Liver (tissue), 9 donors: Measurements from ENCODE around the gene PCDHA4. TPM values are rescaled to one million over a fixed set of nuclear protein-coding genes. Genes with fewer than 3 reads are reported as not detected.
A peak's percentile ranks its signal among the peaks of the same experiment; 100 is the strongest.

ENCODE experiments used
- DNase-seq: peaks from one replicate; pipeline ENCODE4 v3.0.0-alpha.2; 2017; ENCODE audit warnings: low spot score
- H3K27ac ChIP-seq, 2 donors: one replicate each; pipeline ENCODE4 v1.7.0; 2013; ENCODE audit warnings: inconsistent platforms in 2 of 2, low read length in 2 of 2, control low read depth in 1 of 2, low read depth in 1 of 2, mild to moderate bottlenecking in 1 of 2
- H3K27me3 ChIP-seq, 4 donors: one replicate each; pipeline versions ENCODE4 v1.6.1 to v1.7.0; 2013; ENCODE audit warnings: low read length in 3 of 4, inconsistent platforms in 1 of 4, mild to moderate bottlenecking in 1 of 4, moderate library complexity in 1 of 4; ENCODE audit not compliant: control insufficient read depth in 4 of 4, insufficient read depth in 4 of 4
- H3K36me3 ChIP-seq, 4 donors: one replicate each; pipeline versions ENCODE4 v1.6.1 to v1.7.0; 2013; ENCODE audit warnings: low read length in 3 of 4, mild to moderate bottlenecking in 3 of 4, low read depth in 1 of 4, moderate library complexity in 1 of 4; ENCODE audit not compliant: control insufficient read depth in 4 of 4, insufficient read depth in 3 of 4
- H3K4me1 ChIP-seq, 4 donors: one replicate each; pipeline versions ENCODE4 v1.6.1 to v1.7.0; 2013; ENCODE audit warnings: low read length in 3 of 4, mild to moderate bottlenecking in 3 of 4, moderate library complexity in 1 of 4; ENCODE audit not compliant: control insufficient read depth in 4 of 4, insufficient read depth in 4 of 4
- H3K4me3 ChIP-seq, 3 donors: one replicate each; pipeline versions ENCODE4 v1.6.1 to v1.7.0; 2013; ENCODE audit warnings: low read length in 3 of 3, control low read depth in 1 of 3, low read depth in 1 of 3, mild to moderate bottlenecking in 1 of 3
- H3K9ac ChIP-seq, 2 donors: one replicate each; pipeline ENCODE4 v1.7.0; 2013; ENCODE audit warnings: low read length in 2 of 2, mild to moderate bottlenecking in 2 of 2, moderate library complexity in 2 of 2, control low read depth in 1 of 2, low read depth in 1 of 2
- H3K9me3 ChIP-seq, 4 donors: one replicate each; pipeline versions ENCODE4 v1.6.1 to v1.7.0; 2013; ENCODE audit warnings: low read length in 3 of 4; ENCODE audit not compliant: control insufficient read depth in 4 of 4
- ATF3 ChIP-seq: IDR thresholded peaks from 2 replicates; pipeline ENCODE4 v1.6.1; 2016; ENCODE audit warnings: antibody characterized with exemption
- EGR1 ChIP-seq, 2 donors: IDR thresholded peaks; 2 replicates each; pipeline ENCODE4 v1.6.1; 2016 to 2018; ENCODE audit warnings: antibody characterized with exemption in 2 of 2, low read depth in 2 of 2
- FOXA1 ChIP-seq: IDR thresholded peaks from 2 replicates; pipeline ENCODE4 v1.6.1; 2016; ENCODE audit warnings: antibody characterized with exemption
- FOXA2 ChIP-seq: IDR thresholded peaks from 2 replicates; pipeline ENCODE4 v1.6.1; 2016; ENCODE audit warnings: antibody characterized with exemption
- GABPA ChIP-seq, 2 donors: IDR thresholded peaks in 1 of 2; conservative IDR thresholded peaks in 1 of 2; 2 replicates each; pipeline ENCODE4 v1.6.1; 2016; ENCODE audit warnings: antibody characterized with exemption in 2 of 2, mild to moderate bottlenecking in 1 of 2, moderate library complexity in 1 of 2
- HNF4A ChIP-seq, 2 donors: conservative IDR thresholded peaks; 2 replicates each; pipeline ENCODE4 v1.6.1; 2016; ENCODE audit warnings: antibody characterized with exemption in 2 of 2, mild to moderate bottlenecking in 2 of 2
- HNF4G ChIP-seq: IDR thresholded peaks from 2 replicates; pipeline ENCODE4 v1.6.1; 2016; ENCODE audit warnings: antibody characterized with exemption
- JUND ChIP-seq, 2 donors: IDR thresholded peaks; 2 replicates each; pipeline ENCODE4 v1.6.1; 2016; ENCODE audit warnings: antibody characterized with exemption in 2 of 2
- NR2F2 ChIP-seq: IDR thresholded peaks from 2 replicates; pipeline ENCODE4 v1.6.1; 2016; ENCODE audit warnings: antibody characterized with exemption
- RAD21 ChIP-seq, 2 donors: IDR thresholded peaks; 2 replicates each; pipeline ENCODE4 v1.6.1; 2016; ENCODE audit warnings: antibody characterized with exemption in 2 of 2, mild to moderate bottlenecking in 2 of 2
- REST ChIP-seq: IDR thresholded peaks from 2 replicates; pipeline ENCODE4 v1.6.1; 2016; ENCODE audit warnings: antibody characterized with exemption, mild to moderate bottlenecking
- RXRA ChIP-seq, 2 donors: IDR thresholded peaks; 2 replicates each; pipeline ENCODE4 v1.6.1; 2017 to 2018; ENCODE audit warnings: antibody characterized with exemption in 2 of 2, mild to moderate bottlenecking in 1 of 2
- SP1 ChIP-seq: IDR thresholded peaks from 2 replicates; pipeline ENCODE4 v1.6.1; 2018; ENCODE audit warnings: antibody characterized with exemption, mild to moderate bottlenecking
- TAF1 ChIP-seq: conservative IDR thresholded peaks from 2 replicates; pipeline ENCODE4 v1.6.1; 2016; ENCODE audit warnings: antibody characterized with exemption, mild to moderate bottlenecking
- YY1 ChIP-seq: IDR thresholded peaks from 2 replicates; pipeline ENCODE4 v1.6.1; 2016; ENCODE audit warnings: antibody characterized with exemption, mild to moderate bottlenecking
- WGBS: extraction: QIAGEN DNeasy Blood & Tissue Kit; methylation state at CpG from one replicate; pipeline ENCODE4 v1.1.7; 2013; 5-methylcytosine and 5-hydroxymethylcytosine counted together
- polyA plus RNA-seq, 2 donors: library from polyadenylated mRNA; stranded (reverse) in 1 of 2; unstranded in 1 of 2; fragments of 200-250 nt in 1 of 2; fragments of >200 nt in 1 of 2; fragmentation: Nextera tagmentation in 1 of 2; extraction: Ambion mirVana in 1 of 2; gene quantifications; one replicate each; pipeline versions ENCODE4 v1.2.1 to v1.2.3, GENCODE V29; 2013 to 2015
- total RNA-seq, 2 donors: library from RNA; depleted of rRNA; stranded (reverse); fragments of >200 nt; gene quantifications; one replicate each; pipeline ENCODE4 v1.2.3, GENCODE V29; 2014
- TF ChIP-seq, protein P1 (sequence below): fragments of 150-350 bp; IDR thresholded peaks from 2 replicates; pipeline ENCODE4 v1.5.1; 2017; ENCODE audit warnings: improper control_type of control experiment, low read depth, low read length; ENCODE audit not compliant: missing input control
- TF ChIP-seq, protein P2 (sequence below): IDR thresholded peaks from 2 replicates; pipeline ENCODE4 v1.6.1; 2016; ENCODE audit warnings: antibody characterized with exemption
- donor health status: healthy.
- donor health status: healthy.
- donor health status: healthy.
- donor health status: healthy.
- donor health status: healthy.

Gene PCDHA4
- total RNA-seq (under 1 TPM; 0.08 to 0.09 TPM), polyA plus RNA-seq (under 1 TPM; 0.01 to 0.06 TPM)

DNA sequence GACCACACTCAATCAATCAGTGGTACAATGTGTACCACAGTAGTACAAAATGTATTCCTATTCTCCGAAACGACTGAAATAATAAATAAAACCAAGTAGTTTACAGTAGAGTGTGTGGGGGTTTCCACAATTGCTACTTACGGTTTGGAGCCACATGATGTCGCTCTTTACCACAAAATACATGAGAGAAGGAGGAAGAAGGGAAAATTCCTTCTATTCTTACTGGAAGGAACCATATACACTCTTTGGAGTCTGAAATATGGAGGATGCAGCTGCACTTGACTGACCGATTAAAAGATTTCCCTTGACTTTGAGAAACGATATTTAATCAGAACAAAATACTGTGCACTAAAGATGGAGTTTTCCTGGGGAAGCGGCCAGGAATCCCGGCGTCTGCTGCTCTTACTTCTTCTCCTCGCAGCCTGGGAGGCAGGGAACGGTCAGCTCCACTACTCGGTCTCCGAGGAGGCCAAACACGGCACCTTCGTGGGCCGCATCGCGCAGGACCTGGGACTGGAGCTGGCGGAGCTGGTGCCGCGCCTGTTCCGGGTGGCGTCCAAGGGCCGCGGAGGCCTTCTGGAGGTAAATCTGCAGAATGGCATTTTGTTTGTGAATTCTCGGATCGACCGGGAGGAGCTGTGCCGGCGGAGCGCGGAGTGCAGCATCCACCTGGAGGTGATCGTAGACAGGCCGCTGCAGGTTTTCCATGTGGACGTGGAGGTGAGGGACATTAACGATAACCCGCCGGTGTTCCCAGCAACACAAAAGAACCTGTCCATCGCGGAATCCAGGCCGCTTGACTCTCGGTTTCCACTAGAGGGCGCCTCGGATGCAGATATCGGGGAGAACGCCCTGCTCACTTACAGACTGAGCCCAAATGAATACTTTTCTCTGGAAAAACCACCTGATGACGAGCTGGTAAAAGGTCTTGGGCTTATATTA lies at the start of gene PCDHA4:
TSS of gene PCDHA4 (plus strand) at position 235 of the 942 bp plus-strand sequence.
- WGBS: 23% methylated on average over 47 of the region's 47 CpGs
- no peaks in the 10 kb centered on the region for H3K36me3 ChIP-seq
- no peak for DNase-seq
- no peak for TF ChIP-seq FOXA1
- TF ChIP-seq, protein P1, sequence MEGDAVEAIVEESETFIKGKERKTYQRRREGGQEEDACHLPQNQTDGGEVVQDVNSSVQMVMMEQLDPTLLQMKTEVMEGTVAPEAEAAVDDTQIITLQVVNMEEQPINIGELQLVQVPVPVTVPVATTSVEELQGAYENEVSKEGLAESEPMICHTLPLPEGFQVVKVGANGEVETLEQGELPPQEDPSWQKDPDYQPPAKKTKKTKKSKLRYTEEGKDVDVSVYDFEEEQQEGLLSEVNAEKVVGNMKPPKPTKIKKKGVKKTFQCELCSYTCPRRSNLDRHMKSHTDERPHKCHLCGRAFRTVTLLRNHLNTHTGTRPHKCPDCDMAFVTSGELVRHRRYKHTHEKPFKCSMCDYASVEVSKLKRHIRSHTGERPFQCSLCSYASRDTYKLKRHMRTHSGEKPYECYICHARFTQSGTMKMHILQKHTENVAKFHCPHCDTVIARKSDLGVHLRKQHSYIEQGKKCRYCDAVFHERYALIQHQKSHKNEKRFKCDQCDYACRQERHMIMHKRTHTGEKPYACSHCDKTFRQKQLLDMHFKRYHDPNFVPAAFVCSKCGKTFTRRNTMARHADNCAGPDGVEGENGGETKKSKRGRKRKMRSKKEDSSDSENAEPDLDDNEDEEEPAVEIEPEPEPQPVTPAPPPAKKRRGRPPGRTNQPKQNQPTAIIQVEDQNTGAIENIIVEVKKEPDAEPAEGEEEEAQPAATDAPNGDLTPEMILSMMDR: no peak
- TF ChIP-seq TAF1: no peak
- TF ChIP-seq ATF3: no peak
- TF ChIP-seq RXRA (IDR thresholded peaks at IDR 0.05): no peak
- TF ChIP-seq HNF4A (conservative IDR thresholded peaks at IDR 0.05): no peak
- TF ChIP-seq SP1: no peak
- TF ChIP-seq RAD21 (IDR thresholded peaks at IDR 0.05): no peak
- TF ChIP-seq NR2F2: no peak
- no peak for TF ChIP-seq REST
- TF ChIP-seq EGR1 (IDR thresholded peaks at IDR 0.05; ENCODE audit: low read depth in 2 of 2): no peak
- no peak for TF ChIP-seq GABPA (IDR thresholded peaks at IDR 0.05 in 1 of 2, conservative IDR thresholded peaks at IDR 0.05 in 1 of 2)
- no peak for TF ChIP-seq JUND (IDR thresholded peaks at IDR 0.05)
- no peak for TF ChIP-seq FOXA2
- no peak for TF ChIP-seq HNF4G
- no peak for TF ChIP-seq YY1
- no peak within 1 kb of the TSS for H3K27ac ChIP-seq
- peaks cover 29 to 51% (median 36%) of the 10 kb centered on the region in 4 donors for H3K9me3 ChIP-seq
- peak within 1 kb of the TSS in 2 of 3 donors; percentile 7 to 8 for H3K4me3 ChIP-seq
- H3K9ac ChIP-seq: no peak within 1 kb of the TSS
- no peaks in the 10 kb centered on the region for H3K4me1 ChIP-seq
- peaks cover 0 to 2% (median 0%) of the 10 kb centered on the region in 4 donors for H3K27me3 ChIP-seq

- TF ChIP-seq HNF4G (no peak), GABPA (IDR thresholded peaks at IDR 0.05 in 1 of 2, conservative IDR thresholded peaks at IDR 0.05 in 1 of 2) (no peak), FOXA2 (no peak), HNF4A (conservative IDR thresholded peaks at IDR 0.05) (no peak), TAF1 (no peak), EGR1 (IDR thresholded peaks at IDR 0.05; ENCODE audit: low read depth in 2 of 2) (no peak), RAD21 (IDR thresholded peaks at IDR 0.05) (no peak), YY1 (no peak), SP1 (no peak), RXRA (IDR thresholded peaks at IDR 0.05) (no peak), ATF3 (no peak)
- TF ChIP-seq, protein P2, sequence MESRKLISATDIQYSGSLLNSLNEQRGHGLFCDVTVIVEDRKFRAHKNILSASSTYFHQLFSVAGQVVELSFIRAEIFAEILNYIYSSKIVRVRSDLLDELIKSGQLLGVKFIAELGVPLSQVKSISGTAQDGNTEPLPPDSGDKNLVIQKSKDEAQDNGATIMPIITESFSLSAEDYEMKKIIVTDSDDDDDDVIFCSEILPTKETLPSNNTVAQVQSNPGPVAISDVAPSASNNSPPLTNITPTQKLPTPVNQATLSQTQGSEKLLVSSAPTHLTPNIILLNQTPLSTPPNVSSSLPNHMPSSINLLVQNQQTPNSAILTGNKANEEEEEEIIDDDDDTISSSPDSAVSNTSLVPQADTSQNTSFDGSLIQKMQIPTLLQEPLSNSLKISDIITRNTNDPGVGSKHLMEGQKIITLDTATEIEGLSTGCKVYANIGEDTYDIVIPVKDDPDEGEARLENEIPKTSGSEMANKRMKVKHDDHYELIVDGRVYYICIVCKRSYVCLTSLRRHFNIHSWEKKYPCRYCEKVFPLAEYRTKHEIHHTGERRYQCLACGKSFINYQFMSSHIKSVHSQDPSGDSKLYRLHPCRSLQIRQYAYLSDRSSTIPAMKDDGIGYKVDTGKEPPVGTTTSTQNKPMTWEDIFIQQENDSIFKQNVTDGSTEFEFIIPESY: no peak
- TF ChIP-seq, protein P1: no peak
- Histone ChIP-seq H3K9me3 (peaks cover 27 to 77% (median 47%) of the 10 kb centered on the region in 4 donors), H3K36me3 (no peaks in the 10 kb centered on the region), H3K27me3 (no peaks in the 10 kb centered on the region), H3K4me3 (no peak overlapping the region), H3K9ac (no peak overlapping the region), H3K27ac (no peak overlapping the region), H3K4me1 (no peaks in the 10 kb centered on the region)
- DNase-seq: no peak
- 81% methylated on average over 2 of the region's 2 CpGs for WGBS
These were observed 42.5 kb upstream of the PCDHA4 start for GRCh38 chr5:140764177-140764973.
